ENCODE data around the gene HDAC8. TPM values are rescaled to one million over a fixed set of nuclear protein-coding genes. Genes with fewer than 3 reads are reported as not detected.
A peak's percentile ranks its signal among the peaks of the same experiment; 100 is the strongest.

Gene HDAC8
- total and polyA plus RNA-seq, 4 experiments from 2014 or later = 15.2 to 23.0 (median 17.0) TPM

DNA sequence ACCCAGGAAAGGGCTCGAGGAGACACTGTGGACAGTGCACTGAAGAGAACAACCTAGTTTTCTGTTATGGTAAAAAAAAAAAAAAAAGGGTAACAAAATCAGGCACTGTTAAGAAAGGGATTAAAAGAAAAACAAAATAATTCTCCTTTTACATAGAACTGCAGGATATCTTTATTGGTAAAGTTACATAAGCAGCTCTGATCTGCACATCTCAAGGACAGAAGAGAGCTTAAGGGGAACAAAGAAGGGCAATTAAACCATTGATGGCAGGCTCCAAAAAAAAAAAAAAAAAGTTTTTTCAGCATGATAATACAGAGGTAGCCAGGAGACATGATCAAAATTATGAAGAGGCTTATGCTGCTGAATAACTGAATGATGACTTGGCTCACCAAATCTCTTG is 85.0 kb downstream of the HDAC8 start:
- H3K4me3 Mint-ChIP-seq = no peak overlapping the region
- DNase-seq = no peak
- no peaks in the 10 kb centered on the region for H3K36me3 ChIP-seq (ENCODE audit: insufficient read depth, low read length)
- H3K27ac ChIP-seq (ENCODE audit: low read depth, low read length) = no peak overlapping the region
- H3K27me3 Mint-ChIP-seq = no peaks in the 10 kb centered on the region
- peaks cover 32 to 53% of the 10 kb centered on the region in 2 donors for H3K36me3 Mint-ChIP-seq
- H3K9me3 ChIP-seq (ENCODE audit: control insufficient read depth in 1 of 2, low read length in 2 of 2) = no peaks in the 10 kb centered on the region
- H3K9me3 Mint-ChIP-seq = peaks cover 0 to 2% (median 0%) of the 10 kb centered on the region in 8 donors
- H3K4me1 ChIP-seq (ENCODE audit: insufficient read depth, low read length) = no peaks in the 10 kb centered on the region
- H3K27ac Mint-ChIP-seq = no peak overlapping the region
- H3K4me1 Mint-ChIP-seq = no peaks in the 10 kb centered on the region
- no peak overlapping the region for H3K4me3 ChIP-seq (ENCODE audit: low read length in 2 of 2)
- CTCF ChIA-PET (ENCODE audit: partially characterized antibody) = no interaction called here
- H3K27me3 ChIP-seq (ENCODE audit: insufficient read depth, low read length) = no peaks in the 10 kb centered on the region
- intact Hi-C loops (cut with micrococcal nuclease) = no loop called here
- POLR2A ChIA-PET (ENCODE audit: partially characterized antibody) = no interaction called here

DNA sequence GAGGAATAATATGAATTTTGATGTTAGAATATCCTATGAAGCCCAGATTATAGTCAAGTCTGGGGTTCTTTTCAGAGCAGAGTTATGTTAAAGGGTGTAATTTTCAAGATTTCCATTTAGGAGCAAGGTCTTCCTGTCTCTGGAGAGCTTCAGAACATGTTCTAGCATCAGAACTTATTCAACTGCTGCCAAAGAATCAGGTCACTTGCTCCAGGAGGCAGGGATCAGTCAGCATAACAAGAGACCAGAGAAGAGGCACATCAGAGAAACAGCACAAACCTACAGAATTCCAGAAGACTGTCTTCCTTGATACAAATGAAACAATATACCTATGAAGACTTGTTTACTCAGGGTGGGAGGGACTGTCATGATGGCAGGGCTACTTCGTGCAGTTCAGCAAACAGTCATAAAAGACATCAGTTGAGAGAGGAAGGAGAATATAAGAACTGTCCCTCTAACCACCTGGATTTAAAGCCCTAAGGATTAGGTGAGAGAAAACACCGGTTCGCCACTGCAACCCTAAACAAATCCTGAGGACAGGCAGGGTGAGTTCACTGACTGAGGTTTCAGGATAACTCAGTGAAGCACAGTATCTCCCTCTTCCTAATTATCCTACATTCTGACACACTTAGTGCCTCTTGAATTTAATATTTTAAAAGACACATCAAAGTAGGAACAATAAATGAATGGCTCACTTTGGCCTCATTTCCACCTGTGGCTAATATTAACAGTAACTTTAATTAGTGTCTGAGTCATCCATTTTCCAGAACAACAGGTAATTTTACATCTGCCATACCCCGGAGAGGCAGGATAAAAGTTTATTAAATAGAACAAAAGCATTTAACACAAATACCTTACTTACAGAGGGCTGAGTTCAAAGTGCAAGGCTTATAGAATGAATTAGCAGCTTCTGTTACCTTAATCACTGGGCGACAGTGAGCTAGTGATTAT is 93.0 kb downstream of the HDAC8 start:
- Histone ChIP-seq H3K4me3 (ENCODE audit: low read length in 2 of 2) (no peak overlapping the region), H3K36me3 (ENCODE audit: insufficient read depth, low read length) (no peaks in the 10 kb centered on the region), H3K27ac (ENCODE audit: low read depth, low read length) (no peak overlapping the region), H3K27me3 (ENCODE audit: insufficient read depth, low read length) (no peaks in the 10 kb centered on the region), H3K9me3 (ENCODE audit: control insufficient read depth in 1 of 2, low read length in 2 of 2) (no peaks in the 10 kb centered on the region), H3K4me1 (ENCODE audit: insufficient read depth, low read length) (no peaks in the 10 kb centered on the region)
- no peak overlapping the region for H3K4me3 Mint-ChIP-seq
- ChIA-PET CTCF (ENCODE audit: partially characterized antibody) (no interaction called here), POLR2A (ENCODE audit: partially characterized antibody) (no interaction called here)
- intact Hi-C loops (cut with micrococcal nuclease) = no loop called here
- peaks cover 0 to 2% (median 0%) of the 10 kb centered on the region in 8 donors for H3K9me3 Mint-ChIP-seq
- no peak overlapping the region for H3K27ac Mint-ChIP-seq
- DNase-seq = no peak
- H3K27me3 Mint-ChIP-seq = no peaks in the 10 kb centered on the region
- peaks cover 27 to 36% of the 10 kb centered on the region in 2 donors for H3K36me3 Mint-ChIP-seq
- H3K4me1 Mint-ChIP-seq = no peaks in the 10 kb centered on the region

DNA sequence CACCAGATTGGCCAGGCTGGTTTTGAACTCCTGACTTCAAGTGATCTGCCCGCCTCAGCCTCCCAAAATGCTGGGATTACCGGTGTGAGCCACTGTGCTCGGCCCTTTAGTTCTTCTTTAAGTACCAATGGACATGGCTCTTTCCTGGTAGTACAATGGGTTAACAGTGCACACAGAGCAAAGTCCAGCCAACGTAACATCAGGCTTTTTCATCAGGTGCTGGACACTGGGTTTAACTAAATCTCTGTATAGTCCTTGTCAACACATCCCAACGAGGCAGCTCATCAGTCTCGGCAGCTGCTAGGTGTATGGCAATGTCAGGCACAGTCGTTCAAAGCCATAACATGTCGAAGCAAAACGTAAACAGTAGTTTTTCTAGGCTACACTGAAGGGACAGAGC is 93.8 kb downstream of the HDAC8 start:
- intact Hi-C loops (cut with micrococcal nuclease) = no loop called here
- no peaks in the 10 kb centered on the region for H3K4me1 ChIP-seq (ENCODE audit: insufficient read depth, low read length)
- H3K27ac Mint-ChIP-seq = no peak overlapping the region
- H3K9me3 ChIP-seq (ENCODE audit: control insufficient read depth in 1 of 2, low read length in 2 of 2) = no peaks in the 10 kb centered on the region
- H3K36me3 ChIP-seq (ENCODE audit: insufficient read depth, low read length) = no peaks in the 10 kb centered on the region
- H3K27me3 ChIP-seq (ENCODE audit: insufficient read depth, low read length) = no peaks in the 10 kb centered on the region
- H3K4me1 Mint-ChIP-seq = no peaks in the 10 kb centered on the region
- no peaks in the 10 kb centered on the region for H3K27me3 Mint-ChIP-seq
- no peak overlapping the region for H3K27ac ChIP-seq (ENCODE audit: low read depth, low read length)
- ChIA-PET CTCF (ENCODE audit: partially characterized antibody) (no interaction called here), POLR2A (ENCODE audit: partially characterized antibody) (no interaction called here)
- peaks cover 27 to 36% of the 10 kb centered on the region in 2 donors for H3K36me3 Mint-ChIP-seq
- no peak for DNase-seq
- no peak overlapping the region for H3K4me3 Mint-ChIP-seq
- no peak overlapping the region for H3K4me3 ChIP-seq (ENCODE audit: low read length in 2 of 2)
- H3K9me3 Mint-ChIP-seq = peaks cover 0 to 2% (median 0%) of the 10 kb centered on the region in 8 donors

- no peaks in the 10 kb centered on the region for H3K4me1 Mint-ChIP-seq
- no peaks in the 10 kb centered on the region for H3K27me3 Mint-ChIP-seq
- ChIA-PET CTCF (ENCODE audit: partially characterized antibody) (no interaction called here), POLR2A (ENCODE audit: partially characterized antibody) (no interaction called here)
- H3K9me3 ChIP-seq (ENCODE audit: control insufficient read depth in 1 of 2, low read length in 2 of 2) = no peaks in the 10 kb centered on the region
- H3K27me3 ChIP-seq (ENCODE audit: insufficient read depth, low read length) = no peaks in the 10 kb centered on the region
- peak overlapping the region in 1 of 8 donors; percentile 41 for H3K4me3 Mint-ChIP-seq
- peaks cover 27 to 37% of the 10 kb centered on the region in 2 donors for H3K36me3 Mint-ChIP-seq
- no peaks in the 10 kb centered on the region for H3K4me1 ChIP-seq (ENCODE audit: insufficient read depth, low read length)
- no peak for DNase-seq
- peaks cover 0 to 2% (median 0%) of the 10 kb centered on the region in 8 donors for H3K9me3 Mint-ChIP-seq
- no peak overlapping the region for H3K4me3 ChIP-seq (ENCODE audit: low read length in 2 of 2)
- no peaks in the 10 kb centered on the region for H3K36me3 ChIP-seq (ENCODE audit: insufficient read depth, low read length)
- H3K27ac Mint-ChIP-seq = peak overlapping the region in 1 of 7 donors; percentile 10
- no peak overlapping the region for H3K27ac ChIP-seq (ENCODE audit: low read depth, low read length)
- intact Hi-C loops (cut with micrococcal nuclease) = no loop called here
Observed at GRCh38 chrX:72478351-72478750, 94.3 kb downstream of the HDAC8 start.

DNA sequence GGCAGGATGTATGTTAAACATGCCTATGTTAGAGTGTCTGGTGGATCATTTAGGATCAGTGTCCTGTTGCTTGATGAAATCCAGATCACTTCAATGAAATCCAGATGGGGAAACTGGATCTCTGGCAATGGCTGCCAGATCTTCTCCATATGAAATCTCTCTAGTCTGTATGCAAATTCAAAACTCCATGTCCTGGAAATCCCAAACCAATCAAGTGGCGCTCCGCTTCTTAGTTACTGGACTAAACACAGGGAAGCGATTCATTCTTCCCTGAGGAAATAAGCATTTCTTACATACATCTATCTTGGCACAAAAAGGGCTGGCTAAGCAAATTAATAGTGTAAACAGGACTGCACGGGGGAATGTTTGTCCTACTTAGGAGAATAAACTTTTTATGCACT is 94.9 kb downstream of the HDAC8 start:
- H3K27me3 Mint-ChIP-seq = no peaks in the 10 kb centered on the region
- no peak for DNase-seq
- intact Hi-C loops (cut with micrococcal nuclease) = no loop called here
- H3K27ac Mint-ChIP-seq = no peak overlapping the region
- H3K4me1 ChIP-seq (ENCODE audit: insufficient read depth, low read length) = no peaks in the 10 kb centered on the region
- H3K4me3 ChIP-seq (ENCODE audit: low read length in 2 of 2) = no peak overlapping the region
- ChIA-PET CTCF (ENCODE audit: partially characterized antibody) (no interaction called here), POLR2A (ENCODE audit: partially characterized antibody) (no interaction called here)
- no peaks in the 10 kb centered on the region for H3K27me3 ChIP-seq (ENCODE audit: insufficient read depth, low read length)
- H3K36me3 ChIP-seq (ENCODE audit: insufficient read depth, low read length) = no peaks in the 10 kb centered on the region
- H3K27ac ChIP-seq (ENCODE audit: low read depth, low read length) = no peak overlapping the region
- no peak overlapping the region for H3K4me3 Mint-ChIP-seq
- H3K36me3 Mint-ChIP-seq = peaks cover 26 to 36% of the 10 kb centered on the region in 2 donors
- no peaks in the 10 kb centered on the region for H3K9me3 ChIP-seq (ENCODE audit: control insufficient read depth in 1 of 2, low read length in 2 of 2)
- H3K4me1 Mint-ChIP-seq = no peaks in the 10 kb centered on the region
- H3K9me3 Mint-ChIP-seq = peaks cover 0 to 2% (median 0%) of the 10 kb centered on the region in 8 donors

GRCh38 chrX:72477376-72477775 is 95.3 kb downstream of the HDAC8 start:
- DNase-seq = no peak
- Histone ChIP-seq H3K4me1 (ENCODE audit: insufficient read depth, low read length) (no peaks in the 10 kb centered on the region), H3K27me3 (ENCODE audit: insufficient read depth, low read length) (no peaks in the 10 kb centered on the region), H3K9me3 (ENCODE audit: control insufficient read depth in 1 of 2, low read length in 2 of 2) (no peaks in the 10 kb centered on the region), H3K4me3 (ENCODE audit: low read length in 2 of 2) (no peak overlapping the region), H3K27ac (ENCODE audit: low read depth, low read length) (no peak overlapping the region), H3K36me3 (ENCODE audit: insufficient read depth, low read length) (no peaks in the 10 kb centered on the region)
- CTCF ChIA-PET (ENCODE audit: partially characterized antibody) = no interaction called here
- H3K9me3 Mint-ChIP-seq = peaks cover 0 to 2% (median 0%) of the 10 kb centered on the region in 8 donors
- POLR2A ChIA-PET (ENCODE audit: partially characterized antibody) = no interaction called here
- H3K27ac Mint-ChIP-seq = no peak overlapping the region
- H3K4me1 Mint-ChIP-seq = no peaks in the 10 kb centered on the region
- no peaks in the 10 kb centered on the region for H3K27me3 Mint-ChIP-seq
- no peak overlapping the region for H3K4me3 Mint-ChIP-seq
- H3K36me3 Mint-ChIP-seq = peaks cover 26 to 38% of the 10 kb centered on the region in 2 donors
- intact Hi-C loops (cut with micrococcal nuclease) = no loop called here

- H3K27me3 Mint-ChIP-seq = no peaks in the 10 kb centered on the region
- ChIA-PET POLR2A (ENCODE audit: partially characterized antibody) (no interaction called here), CTCF (ENCODE audit: partially characterized antibody) (no interaction called here)
- intact Hi-C loops (cut with micrococcal nuclease) = no loop called here
- peaks cover 0 to under 1% (median 0%) of the 10 kb centered on the region in 8 donors for H3K9me3 Mint-ChIP-seq
- Histone ChIP-seq H3K36me3 (ENCODE audit: insufficient read depth, low read length) (no peaks in the 10 kb centered on the region), H3K27ac (ENCODE audit: low read depth, low read length) (no peak overlapping the region), H3K9me3 (ENCODE audit: control insufficient read depth in 1 of 2, low read length in 2 of 2) (no peaks in the 10 kb centered on the region), H3K27me3 (ENCODE audit: insufficient read depth, low read length) (no peaks in the 10 kb centered on the region), H3K4me3 (ENCODE audit: low read length in 2 of 2) (no peak overlapping the region), H3K4me1 (ENCODE audit: insufficient read depth, low read length) (no peaks in the 10 kb centered on the region)
- peaks cover 23 to 38% of the 10 kb centered on the region in 2 donors for H3K36me3 Mint-ChIP-seq
- H3K4me1 Mint-ChIP-seq = no peaks in the 10 kb centered on the region
- DNase-seq = no peak
- no peak overlapping the region for H3K27ac Mint-ChIP-seq
- no peak overlapping the region for H3K4me3 Mint-ChIP-seq
Observed at GRCh38 chrX:72475952-72476668, 96.5 kb downstream of the HDAC8 start.

All from CD4-positive, alpha-beta memory T cell (primary cell).